Ishikawa (cell line): ENCODE measurements around the gene TXN.

Source experiments
- CEBPB ChIP-seq: IDR thresholded peaks from 2 replicates; pipeline ENCODE4 v1.6.1; 2012
- CREB1 ChIP-seq: IDR thresholded peaks from 2 replicates; pipeline ENCODE4 v1.6.1; 2012; ENCODE audit warnings: low read depth
- EGR1 ChIP-seq: IDR thresholded peaks from 2 replicates; pipeline ENCODE4 v1.6.1; 2012
- EP300 ChIP-seq: IDR thresholded peaks from 2 replicates; pipeline ENCODE4 v1.6.1; 2012; ENCODE audit warnings: borderline replicate concordance
- FOXM1 ChIP-seq: IDR thresholded peaks from 2 replicates; pipeline ENCODE4 v1.6.1; 2012; ENCODE audit warnings: low read depth, borderline replicate concordance
- MAX ChIP-seq: IDR thresholded peaks from 2 replicates; pipeline ENCODE4 v1.6.1; 2012
- NFIC ChIP-seq: IDR thresholded peaks from 2 replicates; pipeline ENCODE4 v1.6.1; 2012
- RAD21 ChIP-seq: IDR thresholded peaks from 2 replicates; pipeline ENCODE4 v1.6.1; 2012; ENCODE audit warnings: low read depth
- TAF1 ChIP-seq: IDR thresholded peaks from 2 replicates; pipeline ENCODE4 v1.6.1; 2012; ENCODE audit warnings: low read depth, mild to moderate bottlenecking
- TCF12 ChIP-seq: IDR thresholded peaks from 2 replicates; pipeline ENCODE4 v1.6.1; 2012; ENCODE audit warnings: low read depth
- TEAD4 ChIP-seq: IDR thresholded peaks from 2 replicates; pipeline ENCODE4 v1.6.1; 2012
- YY1 ChIP-seq: IDR thresholded peaks from 2 replicates; pipeline ENCODE4 v1.6.1; 2012; ENCODE audit warnings: low read depth
- ZBTB7A ChIP-seq: IDR thresholded peaks from 2 replicates; pipeline ENCODE4 v1.6.1; 2012; ENCODE audit warnings: low read depth
- TF ChIP-seq, protein P1 (sequence below): IDR thresholded peaks from 2 replicates; pipeline ENCODE4 v1.6.1; 2012; ENCODE audit warnings: low read depth, mild to moderate bottlenecking
- TF ChIP-seq, protein P2 (sequence below): IDR thresholded peaks from 2 replicates; pipeline ENCODE4 v1.6.1; 2012

Gene TXN

GRCh38 chr9:110257097-110257841, 962 bp upstream of the TXN start:
- no peak for TF ChIP-seq ZBTB7A
- TF ChIP-seq TAF1, result no peak
- TF ChIP-seq RAD21, result no peak

DNA sequence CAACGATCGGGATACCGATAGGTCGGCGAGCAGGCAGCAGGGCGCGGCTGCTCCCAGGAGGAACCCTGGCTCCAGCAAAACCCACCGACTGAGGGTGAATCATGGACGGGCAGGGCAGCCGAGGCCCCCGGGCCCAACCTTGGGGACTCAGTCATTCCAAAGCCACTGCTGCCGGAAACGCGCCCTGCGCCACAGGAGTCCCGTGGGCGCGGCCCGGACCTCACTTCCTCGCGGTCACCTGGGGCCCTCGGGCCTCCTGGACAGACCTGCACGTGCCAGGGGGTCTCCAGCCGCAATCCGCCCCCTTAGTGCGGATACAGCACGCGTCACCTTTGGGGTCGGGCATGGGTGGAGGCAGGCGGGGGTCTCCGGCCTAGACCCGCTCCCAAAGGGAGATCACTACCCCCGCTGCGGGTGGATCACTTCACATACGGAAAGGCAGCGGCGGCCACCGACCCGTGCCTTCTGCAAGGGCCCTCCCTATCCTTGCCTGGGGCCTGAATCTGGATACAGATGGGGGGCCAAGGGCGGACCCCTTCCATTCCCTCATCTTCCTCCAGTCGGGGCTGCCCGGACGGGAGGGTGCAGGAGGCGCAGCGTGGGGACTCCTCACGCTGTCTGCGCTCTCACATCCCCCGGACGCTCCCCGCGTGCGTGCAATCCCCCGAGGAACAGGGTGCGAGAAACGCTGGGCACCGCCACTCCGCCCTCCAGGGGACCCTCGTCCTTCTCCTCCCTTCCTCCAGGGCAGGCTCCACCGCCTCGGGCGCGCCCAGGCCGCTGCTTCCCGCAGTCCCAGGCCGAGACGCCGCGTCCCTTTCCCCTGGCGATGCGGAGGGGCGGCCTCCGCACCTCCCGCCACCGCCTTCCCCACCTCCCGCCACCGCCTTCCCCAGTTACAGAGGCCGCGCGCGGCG, 586 bp downstream of the TXN start:
- TF ChIP-seq MAX (peak; percentile 74), CREB1 (no peak), CEBPB (no peak), NFIC (no peak), TAF1 (no peak), ZBTB7A (peak; percentile 45), TEAD4 (no peak), EGR1 (no peak), RAD21 (no peak), EP300 (no peak), TCF12 (no peak), FOXM1 (no peak), YY1 (no peak)
- TF ChIP-seq, protein P1, sequence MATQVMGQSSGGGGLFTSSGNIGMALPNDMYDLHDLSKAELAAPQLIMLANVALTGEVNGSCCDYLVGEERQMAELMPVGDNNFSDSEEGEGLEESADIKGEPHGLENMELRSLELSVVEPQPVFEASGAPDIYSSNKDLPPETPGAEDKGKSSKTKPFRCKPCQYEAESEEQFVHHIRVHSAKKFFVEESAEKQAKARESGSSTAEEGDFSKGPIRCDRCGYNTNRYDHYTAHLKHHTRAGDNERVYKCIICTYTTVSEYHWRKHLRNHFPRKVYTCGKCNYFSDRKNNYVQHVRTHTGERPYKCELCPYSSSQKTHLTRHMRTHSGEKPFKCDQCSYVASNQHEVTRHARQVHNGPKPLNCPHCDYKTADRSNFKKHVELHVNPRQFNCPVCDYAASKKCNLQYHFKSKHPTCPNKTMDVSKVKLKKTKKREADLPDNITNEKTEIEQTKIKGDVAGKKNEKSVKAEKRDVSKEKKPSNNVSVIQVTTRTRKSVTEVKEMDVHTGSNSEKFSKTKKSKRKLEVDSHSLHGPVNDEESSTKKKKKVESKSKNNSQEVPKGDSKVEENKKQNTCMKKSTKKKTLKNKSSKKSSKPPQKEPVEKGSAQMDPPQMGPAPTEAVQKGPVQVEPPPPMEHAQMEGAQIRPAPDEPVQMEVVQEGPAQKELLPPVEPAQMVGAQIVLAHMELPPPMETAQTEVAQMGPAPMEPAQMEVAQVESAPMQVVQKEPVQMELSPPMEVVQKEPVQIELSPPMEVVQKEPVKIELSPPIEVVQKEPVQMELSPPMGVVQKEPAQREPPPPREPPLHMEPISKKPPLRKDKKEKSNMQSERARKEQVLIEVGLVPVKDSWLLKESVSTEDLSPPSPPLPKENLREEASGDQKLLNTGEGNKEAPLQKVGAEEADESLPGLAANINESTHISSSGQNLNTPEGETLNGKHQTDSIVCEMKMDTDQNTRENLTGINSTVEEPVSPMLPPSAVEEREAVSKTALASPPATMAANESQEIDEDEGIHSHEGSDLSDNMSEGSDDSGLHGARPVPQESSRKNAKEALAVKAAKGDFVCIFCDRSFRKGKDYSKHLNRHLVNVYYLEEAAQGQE, result no peak
- TF ChIP-seq, protein P2, sequence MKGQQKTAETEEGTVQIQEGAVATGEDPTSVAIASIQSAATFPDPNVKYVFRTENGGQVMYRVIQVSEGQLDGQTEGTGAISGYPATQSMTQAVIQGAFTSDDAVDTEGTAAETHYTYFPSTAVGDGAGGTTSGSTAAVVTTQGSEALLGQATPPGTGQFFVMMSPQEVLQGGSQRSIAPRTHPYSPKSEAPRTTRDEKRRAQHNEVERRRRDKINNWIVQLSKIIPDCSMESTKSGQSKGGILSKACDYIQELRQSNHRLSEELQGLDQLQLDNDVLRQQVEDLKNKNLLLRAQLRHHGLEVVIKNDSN, result peak; percentile 53; the same call in 1 of the 2 replicates

GRCh38 chr9:110255034-110255462, 1.3 kb downstream of the TXN start:
- TF ChIP-seq TEAD4 (no peak), EP300 (no peak), YY1 (no peak), MAX (no peak), CEBPB (no peak), EGR1 (no peak), ZBTB7A (no peak), NFIC (no peak), CREB1 (no peak), TAF1 (no peak), FOXM1 (no peak), RAD21 (no peak), TCF12 (no peak)
- TF ChIP-seq, protein P1, result no peak
- TF ChIP-seq, protein P2, result no peak

- no peak for TF ChIP-seq ZBTB7A
Observed at GRCh38 chr9:110254500-110254899, 1.8 kb downstream of the TXN start.

GRCh38 chr9:110252509-110253139, 3.7 kb downstream of the TXN start:
- TF ChIP-seq NFIC (no peak), EP300 (no peak), YY1 (no peak), TEAD4 (no peak)

GRCh38 chr9:110251212-110251611, 5.1 kb downstream of the TXN start:
- TF ChIP-seq TCF12 (no peak), MAX (no peak), YY1 (no peak), EP300 (no peak), TAF1 (no peak), FOXM1 (no peak), CREB1 (no peak)
- TF ChIP-seq, protein P2, result no peak
